PC-9 (cell line): ENCODE data around the gene SHF.

Experiments used
- CTCF ChIP-seq: fragments of 200-600 bp; sonication (generic); conservative IDR thresholded peaks from 2 replicates; pipeline ENCODE4 v1.6.1; 2017; ENCODE audit warnings: mixed run types, antibody characterized with exemption, mild to moderate bottlenecking, moderate library complexity
- EZH2 ChIP-seq: fragments of 200-600 bp; sonication (generic); IDR thresholded peaks from 2 replicates; pipeline ENCODE4 v1.8.0; 2017; ENCODE audit warnings: antibody characterized with exemption, low read depth

- no peak for TF ChIP-seq EZH2
- no peak for TF ChIP-seq CTCF
Observed at GRCh38 chr15:45225506-45226273, 37.9 kb upstream of the SHF start.
